Caco-2 (cell line): Measurements from ENCODE around the gene ADRA2C. TPM values are rescaled to one million over a fixed set of nuclear protein-coding genes. Genes with fewer than 3 reads are reported as not detected.

ENCODE experiments used
- BruUV-seq: library from RNA; stranded (reverse); fragments of 400-500 nt; replicated peaks from 2 replicates; lab custom pipeline; 2021; lab: Mats Ljungman, UMichigan
- CTCF ChIA-PET: fragments of 300-600 bp; sonication (Branson Sonifier 250); formaldehyde crosslinking; loops from one replicate; lab custom pipeline; 2022; ENCODE audit warnings: antibody characterized with exemption; lab: Charles Lee
- POLR2A ChIA-PET: fragments of 300-600 bp; sonication (Branson Sonifier 250); formaldehyde crosslinking; loops from one replicate; lab custom pipeline; 2022; ENCODE audit warnings: antibody characterized with exemption; lab: Charles Lee
- DNase-seq, 2 experiments: peaks; one replicate each; pipeline versions ENCODE4 v3.0.0 to v3.0.0-alpha.2; 2020 to 2022
- H3K27me3 ChIP-seq: replicated peaks from 2 replicates; pipeline ENCODE4 v1.6.0; 2011; ENCODE audit warnings: low read length; ENCODE audit not compliant: control insufficient read depth, insufficient read depth
- H3K36me3 ChIP-seq: 2 replicates; pipeline ENCODE4 v1.5.1; 2011; ENCODE audit warnings: low read length; ENCODE audit not compliant: control insufficient read depth, insufficient read depth
- H3K4me1 ChIP-seq: fragments of 250-450 bp; sonication (Bioruptor Pico); 2 replicates; pipeline ENCODE4 v1.5.1; 2020; ENCODE audit warnings: mild to moderate bottlenecking
- H3K4me3 ChIP-seq: 2 replicates; pipeline ENCODE4 v1.5.1; 2011; ENCODE audit warnings: low read depth, mild to moderate bottlenecking, control low read depth, low read length
- H3K9me3 ChIP-seq: fragments of 250-450 bp; sonication (Bioruptor Pico); 2 replicates; pipeline ENCODE4 v1.5.1; 2020; ENCODE audit warnings: mild to moderate bottlenecking, moderate library complexity
- H3K27ac Mint-ChIP-seq: one replicate; pipeline ENCODE4 v1.8.0; 2022; ENCODE audit warnings: mixed read lengths; ENCODE audit not compliant: unreplicated experiment
- H3K27me3 Mint-ChIP-seq: one replicate; pipeline ENCODE4 v1.8.0; 2022; ENCODE audit warnings: mixed read lengths; ENCODE audit not compliant: insufficient read depth, unreplicated experiment
- H3K36me3 Mint-ChIP-seq: one replicate; pipeline ENCODE4 v1.8.0; 2022; ENCODE audit warnings: mild to moderate bottlenecking, mixed read lengths; ENCODE audit not compliant: insufficient read depth, unreplicated experiment
- H3K4me1 Mint-ChIP-seq: one replicate; pipeline ENCODE4 v1.8.0; 2022; ENCODE audit warnings: low read depth, mixed read lengths; ENCODE audit not compliant: unreplicated experiment
- H3K4me3 Mint-ChIP-seq: one replicate; pipeline ENCODE4 v1.8.0; 2022; ENCODE audit warnings: mild to moderate bottlenecking, moderate library complexity, mixed read lengths; ENCODE audit not compliant: unreplicated experiment
- H3K9me3 Mint-ChIP-seq: one replicate; pipeline ENCODE4 v1.8.0; 2022; ENCODE audit warnings: mixed read lengths; ENCODE audit not compliant: unreplicated experiment
- intact Hi-C: fragments of 100-400 bp; cut with micrococcal nuclease; formaldehyde crosslinking; loops from one replicate; pipeline ENCODE4 v1.10.0; 2022; ENCODE audit not compliant: unreplicated experiment
- total RNA-seq: library from RNA; stranded (reverse); gene quantifications from 2 replicates; pipeline ENCODE4 v1.2.3, GENCODE V29; 2022
- TF ChIP-seq, protein P1 (sequence below), 2 experiments: fragments of 200-600 bp in 1 of 2; IDR thresholded peaks; 1 replicate in 1 of 2; 2 replicates in 1 of 2; pipeline versions ENCODE4 v1.5.1 to v1.8.0; 2011 to 2022; ENCODE audit warnings: antibody characterized with exemption in 1 of 2, control low read depth in 1 of 2, inconsistent platforms in 1 of 2, low read depth in 1 of 2, low read length in 1 of 2, mild to moderate bottlenecking in 1 of 2, moderate library complexity in 1 of 2; ENCODE audit not compliant: insufficient read depth in 1 of 2, severe bottlenecking in 1 of 2, unreplicated experiment in 1 of 2

The ADRA2C gene
- total RNA-seq, 1 experiment from 2014 or later, result 11.7 TPM

DNA sequence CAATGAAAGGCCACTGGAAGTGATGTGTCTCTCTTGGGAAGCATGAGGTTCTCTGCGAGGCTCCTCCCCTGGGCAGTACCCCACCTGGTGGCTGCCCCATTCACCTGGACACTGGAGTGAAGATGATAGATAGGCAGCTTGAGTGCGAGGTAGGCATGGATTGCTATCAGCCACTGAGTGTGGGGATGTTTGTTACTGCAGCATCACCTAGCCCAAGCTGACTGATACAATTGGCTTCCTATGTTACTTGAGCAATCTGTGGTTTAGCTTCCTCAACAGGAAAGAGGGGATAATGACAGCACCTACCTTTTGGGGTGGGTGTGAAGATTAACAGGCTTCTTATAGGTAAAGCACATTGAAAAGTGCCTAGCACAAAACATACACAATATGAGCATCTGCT lies 30.8 kb downstream of the ADRA2C start:
- no peaks in the 10 kb centered on the region for H3K27me3 ChIP-seq
- Mint-ChIP-seq H3K4me1 (no peaks in the 10 kb centered on the region), H3K27me3 (peaks cover 3% of the 10 kb centered on the region), H3K36me3 (peaks cover 6% of the 10 kb centered on the region), H3K27ac (no peak overlapping the region), H3K9me3 (peaks cover 11% of the 10 kb centered on the region), H3K4me3 (no peak overlapping the region)
- H3K36me3 ChIP-seq, result no peaks in the 10 kb centered on the region
- no peaks in the 10 kb centered on the region; the same call in 1 of the 2 replicates for H3K9me3 ChIP-seq
- POLR2A ChIA-PET, result no interaction called here
- CTCF ChIA-PET, result no interaction called here
- no peak overlapping the region for H3K4me3 ChIP-seq
- intact Hi-C loops, result no loop called here
- H3K4me1 ChIP-seq, result no peaks in the 10 kb centered on the region
- TF ChIP-seq, protein P1, sequence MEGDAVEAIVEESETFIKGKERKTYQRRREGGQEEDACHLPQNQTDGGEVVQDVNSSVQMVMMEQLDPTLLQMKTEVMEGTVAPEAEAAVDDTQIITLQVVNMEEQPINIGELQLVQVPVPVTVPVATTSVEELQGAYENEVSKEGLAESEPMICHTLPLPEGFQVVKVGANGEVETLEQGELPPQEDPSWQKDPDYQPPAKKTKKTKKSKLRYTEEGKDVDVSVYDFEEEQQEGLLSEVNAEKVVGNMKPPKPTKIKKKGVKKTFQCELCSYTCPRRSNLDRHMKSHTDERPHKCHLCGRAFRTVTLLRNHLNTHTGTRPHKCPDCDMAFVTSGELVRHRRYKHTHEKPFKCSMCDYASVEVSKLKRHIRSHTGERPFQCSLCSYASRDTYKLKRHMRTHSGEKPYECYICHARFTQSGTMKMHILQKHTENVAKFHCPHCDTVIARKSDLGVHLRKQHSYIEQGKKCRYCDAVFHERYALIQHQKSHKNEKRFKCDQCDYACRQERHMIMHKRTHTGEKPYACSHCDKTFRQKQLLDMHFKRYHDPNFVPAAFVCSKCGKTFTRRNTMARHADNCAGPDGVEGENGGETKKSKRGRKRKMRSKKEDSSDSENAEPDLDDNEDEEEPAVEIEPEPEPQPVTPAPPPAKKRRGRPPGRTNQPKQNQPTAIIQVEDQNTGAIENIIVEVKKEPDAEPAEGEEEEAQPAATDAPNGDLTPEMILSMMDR (IDR thresholded peaks at IDR 0.05; ENCODE audit: insufficient read depth in 1 of 2, low read depth in 1 of 2, low read length in 1 of 2, severe bottlenecking in 1 of 2, unreplicated experiment in 1 of 2), result no peak
- no peak for DNase-seq
- no TSS peak for BruUV-seq

DNA sequence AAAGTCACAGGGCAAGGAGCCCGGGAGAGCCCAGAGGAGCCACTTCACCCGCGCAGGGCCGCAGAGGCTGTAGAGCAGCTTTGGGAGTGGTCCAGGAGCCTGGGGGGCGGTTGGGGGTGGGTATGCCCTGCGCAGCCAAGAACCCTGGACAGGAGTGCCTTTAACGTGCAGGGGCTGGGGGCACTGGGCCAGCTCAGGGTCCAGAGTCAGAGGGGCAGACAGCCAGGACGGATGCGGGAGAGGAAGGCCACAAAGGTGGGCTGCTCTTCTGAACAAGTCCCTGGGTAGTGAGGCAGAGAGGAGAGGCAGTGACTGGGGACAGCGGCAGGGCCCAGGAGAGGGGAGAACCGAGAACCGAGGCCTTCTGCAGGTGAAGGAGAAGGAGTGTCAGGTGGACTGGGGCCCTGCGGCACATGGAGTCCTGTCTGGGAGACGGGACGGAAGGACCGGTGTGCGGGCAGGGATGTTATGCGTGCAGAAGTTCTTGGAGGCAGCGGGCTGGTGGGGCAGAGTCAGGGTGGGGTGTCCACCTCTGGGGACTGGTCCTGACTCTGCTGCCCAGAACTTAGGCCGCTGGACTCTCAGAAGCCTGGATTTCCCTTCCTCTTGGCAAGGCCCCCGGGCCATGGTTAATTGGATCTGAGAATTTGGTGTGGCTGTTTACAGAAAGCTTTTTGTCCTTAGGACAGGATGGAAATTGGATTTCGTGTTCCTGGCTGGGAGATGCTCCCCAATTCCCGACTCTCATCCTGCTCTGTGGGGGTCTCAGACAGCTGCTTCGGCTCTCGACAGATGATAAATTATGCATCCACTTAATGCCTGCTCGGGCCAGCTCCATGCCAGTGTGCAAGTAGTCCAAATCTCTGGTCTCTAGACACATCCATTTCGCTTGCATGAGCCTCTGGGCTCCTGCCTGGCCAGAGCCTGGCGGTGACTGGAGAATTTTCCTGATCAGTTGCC lies 31.9 kb downstream of the ADRA2C start:
- Histone ChIP-seq H3K36me3 (no peaks in the 10 kb centered on the region), H3K27me3 (no peaks in the 10 kb centered on the region), H3K4me1 (no peaks in the 10 kb centered on the region), H3K9me3 (no peaks in the 10 kb centered on the region; the same call in 1 of the 2 replicates), H3K4me3 (no peak overlapping the region)
- no peak for DNase-seq
- intact Hi-C loops, result no loop called here
- TF ChIP-seq, protein P1 (IDR thresholded peaks at IDR 0.05; ENCODE audit: insufficient read depth in 1 of 2, low read depth in 1 of 2, low read length in 1 of 2, severe bottlenecking in 1 of 2, unreplicated experiment in 1 of 2), result no peak
- no peak overlapping the region for H3K4me3 Mint-ChIP-seq
- ChIA-PET CTCF (no interaction called here), POLR2A (no interaction called here)
- no peak overlapping the region for H3K27ac Mint-ChIP-seq
- H3K27me3 Mint-ChIP-seq, result peaks cover 3% of the 10 kb centered on the region
- BruUV-seq, result no TSS peak
- peaks cover 11% of the 10 kb centered on the region for H3K9me3 Mint-ChIP-seq
- peaks cover 2% of the 10 kb centered on the region for H3K36me3 Mint-ChIP-seq
- no peaks in the 10 kb centered on the region for H3K4me1 Mint-ChIP-seq

DNA sequence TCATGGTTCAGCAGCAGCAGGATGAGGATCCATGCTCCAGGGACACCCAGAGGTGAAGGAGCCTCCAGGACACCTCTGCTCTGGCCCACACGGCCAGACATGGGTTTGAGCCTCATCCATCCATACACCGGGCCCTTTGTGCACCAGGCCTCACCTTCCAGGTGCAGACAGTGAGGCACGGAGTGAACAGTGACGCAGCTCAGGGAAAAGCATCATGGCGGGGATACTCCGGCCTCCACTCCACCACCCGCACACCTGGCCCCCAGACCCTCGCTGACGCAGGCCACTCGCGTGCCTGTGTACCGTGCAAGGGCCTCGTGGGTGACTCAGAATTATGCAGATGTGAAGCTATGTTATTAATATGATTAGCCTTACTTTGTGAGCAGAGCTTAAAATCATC lies 33.3 kb downstream of the ADRA2C start:
- TF ChIP-seq, protein P1 (IDR thresholded peaks at IDR 0.05; ENCODE audit: insufficient read depth in 1 of 2, low read depth in 1 of 2, low read length in 1 of 2, severe bottlenecking in 1 of 2, unreplicated experiment in 1 of 2), result no peak
- BruUV-seq, result no TSS peak
- H3K4me3 ChIP-seq, result no peak overlapping the region
- no peak for DNase-seq
- no peaks in the 10 kb centered on the region for H3K4me1 Mint-ChIP-seq
- CTCF ChIA-PET, result no interaction called here
- peaks cover 3% of the 10 kb centered on the region for H3K27me3 Mint-ChIP-seq
- intact Hi-C loops, result no loop called here
- no peak overlapping the region for H3K27ac Mint-ChIP-seq
- H3K4me3 Mint-ChIP-seq, result no peak overlapping the region
- no peaks in the 10 kb centered on the region for H3K27me3 ChIP-seq
- H3K36me3 Mint-ChIP-seq, result peaks cover 6% of the 10 kb centered on the region
- no peaks in the 10 kb centered on the region; the same call in 1 of the 2 replicates for H3K9me3 ChIP-seq
- POLR2A ChIA-PET, result no interaction called here
- no peaks in the 10 kb centered on the region for H3K4me1 ChIP-seq
- H3K9me3 Mint-ChIP-seq, result peaks cover 9% of the 10 kb centered on the region
- no peaks in the 10 kb centered on the region for H3K36me3 ChIP-seq
